Measurements from ENCODE around the gene HLA-DPB1.
A peak's percentile ranks its signal among the peaks of the same experiment; 100 is the strongest.

HLA-DPB1 gene

GRCh38 chr6:33075208-33075567 is 602 bp upstream of the HLA-DPB1 start:
- DNase-seq (ENCODE audit: extremely low spot score): no peak
- POLR2A ChIA-PET: interaction anchor here (0.7 to 1.4 kb wide), 11 partner anchors 9 to 249 kb away, joined by 3 to 15 read pairs (median 4); partner anchors contain the start of gene ZBTB22
- CTCF ChIA-PET: interaction anchor here (0.7 to 2.8 kb wide), 14 partner anchors 13 to 173 kb away, joined by 3 to 15 read pairs (median 6); partner anchors contain the start of gene HLA-DOA
- TF ChIP-seq, protein P1, sequence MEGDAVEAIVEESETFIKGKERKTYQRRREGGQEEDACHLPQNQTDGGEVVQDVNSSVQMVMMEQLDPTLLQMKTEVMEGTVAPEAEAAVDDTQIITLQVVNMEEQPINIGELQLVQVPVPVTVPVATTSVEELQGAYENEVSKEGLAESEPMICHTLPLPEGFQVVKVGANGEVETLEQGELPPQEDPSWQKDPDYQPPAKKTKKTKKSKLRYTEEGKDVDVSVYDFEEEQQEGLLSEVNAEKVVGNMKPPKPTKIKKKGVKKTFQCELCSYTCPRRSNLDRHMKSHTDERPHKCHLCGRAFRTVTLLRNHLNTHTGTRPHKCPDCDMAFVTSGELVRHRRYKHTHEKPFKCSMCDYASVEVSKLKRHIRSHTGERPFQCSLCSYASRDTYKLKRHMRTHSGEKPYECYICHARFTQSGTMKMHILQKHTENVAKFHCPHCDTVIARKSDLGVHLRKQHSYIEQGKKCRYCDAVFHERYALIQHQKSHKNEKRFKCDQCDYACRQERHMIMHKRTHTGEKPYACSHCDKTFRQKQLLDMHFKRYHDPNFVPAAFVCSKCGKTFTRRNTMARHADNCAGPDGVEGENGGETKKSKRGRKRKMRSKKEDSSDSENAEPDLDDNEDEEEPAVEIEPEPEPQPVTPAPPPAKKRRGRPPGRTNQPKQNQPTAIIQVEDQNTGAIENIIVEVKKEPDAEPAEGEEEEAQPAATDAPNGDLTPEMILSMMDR (IDR thresholded peaks at IDR 0.05; ENCODE audit: control extremely low read depth, extremely low read depth, low read depth, missing control alignments): no peak

GRCh38 chr6:33076406-33076934 is 680 bp downstream of the HLA-DPB1 start:
- CTCF ChIA-PET: interaction anchor here (0.6 to 2.3 kb wide), 10 partner anchors 28 to 92 kb away, joined by 3 to 15 read pairs (median 6); partner anchors contain the start of gene HLA-DOA
- no peak for DNase-seq (ENCODE audit: extremely low spot score)
- POLR2A ChIA-PET: interaction anchor here (0.6 to 1.4 kb wide), 6 partner anchors 47 to 105 kb away, joined by 3 to 15 read pairs (median 4); no protein-coding TSS in a partner anchor
- TF ChIP-seq, protein P1 (IDR thresholded peaks at IDR 0.05; ENCODE audit: control extremely low read depth, extremely low read depth, low read depth, missing control alignments): no peak

DNA sequence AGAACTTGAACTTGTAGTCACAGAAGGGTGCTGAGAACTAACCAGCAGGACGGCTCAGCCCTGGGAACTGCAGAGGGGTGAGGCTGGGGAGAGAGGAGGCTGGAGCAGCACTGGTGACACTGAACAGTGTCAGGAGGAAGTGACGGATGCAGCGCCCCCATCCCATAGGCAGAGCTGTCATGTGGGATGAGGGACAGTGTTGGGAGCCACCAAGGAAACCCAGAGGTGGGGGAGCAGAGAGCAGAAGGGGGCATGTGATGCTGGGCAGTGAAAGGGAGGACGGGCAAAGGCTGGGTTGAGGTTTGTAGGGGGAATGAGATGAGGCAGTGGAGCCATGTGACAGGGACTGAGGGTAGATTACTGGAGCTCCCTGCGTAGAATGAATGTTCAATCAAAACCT is 2.1 kb downstream of the HLA-DPB1 start:
- POLR2A ChIA-PET: interaction anchor here (1.4 kb wide), 1 partner anchor 106 kb away, joined by 5 read pairs; no protein-coding TSS in a partner anchor
- DNase-seq (ENCODE audit: extremely low spot score): no peak
- TF ChIP-seq, protein P1 (IDR thresholded peaks at IDR 0.05; ENCODE audit: control extremely low read depth, extremely low read depth, low read depth, missing control alignments): peak; percentile 18
- CTCF ChIA-PET: interaction anchor here (1.0 to 7.7 kb wide), 6 partner anchors 13 to 106 kb away, joined by 3 to 78 read pairs (median 3); no protein-coding TSS in a partner anchor

- TF ChIP-seq, protein P1 (IDR thresholded peaks at IDR 0.05; ENCODE audit: control extremely low read depth, extremely low read depth, low read depth, missing control alignments): no peak
- DNase-seq (ENCODE audit: extremely low spot score): no peak
- CTCF ChIA-PET: interaction anchor here (1.0 to 7.7 kb wide), 7 partner anchors 12 to 105 kb away, joined by 3 to 78 read pairs (median 3); no protein-coding TSS in a partner anchor
- POLR2A ChIA-PET: interaction anchor here (1.4 kb wide), 1 partner anchor 107 kb away, joined by 5 read pairs; no protein-coding TSS in a partner anchor
Observed at GRCh38 chr6:33078442-33078841, 2.7 kb downstream of the HLA-DPB1 start.

- POLR2A ChIA-PET: interaction anchor here (1.4 kb wide), 1 partner anchor 107 kb away, joined by 5 read pairs; no protein-coding TSS in a partner anchor
- TF ChIP-seq, protein P1 (IDR thresholded peaks at IDR 0.05; ENCODE audit: control extremely low read depth, extremely low read depth, low read depth, missing control alignments): no peak
- CTCF ChIA-PET: interaction anchor here (1.0 to 7.7 kb wide), 7 partner anchors 11 to 105 kb away, joined by 3 to 78 read pairs (median 3); no protein-coding TSS in a partner anchor
- DNase-seq (ENCODE audit: extremely low spot score): no peak
Observed at GRCh38 chr6:33078919-33079521, 3.2 kb downstream of the HLA-DPB1 start.

- ChIA-PET CTCF (interaction anchor here (0.7 to 7.7 kb wide), 5 partner anchors 50 to 95 kb away, joined by 3 to 78 read pairs (median 3); no protein-coding TSS in a partner anchor), POLR2A (interaction anchor here (2.9 kb wide), 1 partner anchor 50 kb away, joined by 11 read pairs; no protein-coding TSS in a partner anchor)
- DNase-seq (ENCODE audit: extremely low spot score): no peak
- TF ChIP-seq, protein P1 (IDR thresholded peaks at IDR 0.05; ENCODE audit: control extremely low read depth, extremely low read depth, low read depth, missing control alignments): no peak
Observed at GRCh38 chr6:33079580-33079979, 3.8 kb downstream of the HLA-DPB1 start.
